Hepatocyte (in vitro differentiated cells): ENCODE measurements around the gene SMIM44.

ENCODE experiments used
- CTCF ChIP-seq: fragments of 200-600 bp; sonication (generic); IDR thresholded peaks from 2 replicates; pipeline ENCODE4 v1.5.1; 2016; ENCODE audit warnings: antibody characterized with exemption, mild to moderate bottlenecking; ENCODE audit not compliant: poor library complexity
- EZH2 ChIP-seq: fragments of 200-600 bp; sonication (generic); IDR thresholded peaks from 2 replicates; pipeline ENCODE4 v1.6.1; 2016; ENCODE audit warnings: antibody characterized with exemption, mild to moderate bottlenecking, borderline replicate concordance

GRCh38 chr19:3528539-3529211, 45.4 kb upstream of the SMIM44 start:
- no peak for TF ChIP-seq CTCF
- TF ChIP-seq EZH2: no peak
